Endothelial cell of umbilical vein (primary cell): ENCODE measurements around the gene XYLT1. TPM values are rescaled to one million over a fixed set of nuclear protein-coding genes. Genes with fewer than 3 reads are reported as not detected.

Experiments used
- BruUV-seq: library from RNA; stranded (reverse); fragments of 400-500 nt; replicated peaks from 2 replicates; lab custom pipeline; 2021; lab: Mats Ljungman, UMichigan
- CTCF ChIA-PET: fragments of 300-600, 350-600 bp; sonication (Branson Sonifier 250); formaldehyde crosslinking; loops from one replicate; lab custom pipeline; 2021; ENCODE audit warnings: antibody characterized with exemption, inconsistent platforms; lab: Charles Lee
- POLR2A ChIA-PET: fragments of 300-600, 350-600 bp; sonication (Branson Sonifier 250); formaldehyde crosslinking; loops from one replicate; lab custom pipeline; 2021; ENCODE audit warnings: antibody characterized with exemption, inconsistent platforms; lab: Charles Lee
- DNase-seq: peaks from one replicate; pipeline ENCODE4 v3.0.0-alpha.2; 2011; ENCODE audit warnings: low read depth, low spot score
- FAIRE-seq: peaks from 2 replicates; lab custom pipeline; 2011; peaks lifted over from hg19 to GRCh38; lab: Jason Lieb, UNC
- H2AFZ ChIP-seq: 2 replicates; pipeline ENCODE4 v1.6.0; 2012; ENCODE audit warnings: low read depth, low read length, control low read depth, inconsistent platforms
- H3K27ac ChIP-seq: 2 replicates; pipeline ENCODE4 v1.5.1; 2011; ENCODE audit warnings: low read depth, mild to moderate bottlenecking, control low read depth, low read length, moderate library complexity; ENCODE audit not compliant: insufficient read depth
- H3K27me3 ChIP-seq, 2 experiments: 2 replicates each; pipeline versions ENCODE4 v1.6.0 to v1.6.1; 2011; ENCODE audit warnings: low read length in 2 of 2, mixed read lengths in 1 of 2; ENCODE audit not compliant: control insufficient read depth in 2 of 2, insufficient read depth in 2 of 2
- H3K36me3 ChIP-seq, 2 experiments: 2 replicates in 1 of 2; 3 replicates in 1 of 2; pipeline ENCODE4 v1.5.1; 2011; ENCODE audit warnings: low read length in 2 of 2, mild to moderate bottlenecking in 1 of 2, moderate library complexity in 1 of 2; ENCODE audit not compliant: control insufficient read depth in 2 of 2, insufficient read depth in 2 of 2; ENCODE audit errors: extremely low read depth in 1 of 2
- H3K4me1 ChIP-seq: 3 replicates; pipeline ENCODE4 v1.5.1; 2011; ENCODE audit warnings: mild to moderate bottlenecking, low read length; ENCODE audit not compliant: control insufficient read depth, insufficient read depth; ENCODE audit errors: extremely low read depth
- H3K4me2 ChIP-seq: 2 replicates; pipeline ENCODE4 v1.6.1; 2011; ENCODE audit warnings: low read length, control low read depth, mixed read lengths; ENCODE audit not compliant: insufficient read depth
- H3K4me3 ChIP-seq, 3 experiments: fragments of 200-600 bp in 1 of 3; sonication (generic), shearing (Covaris generic) in 1 of 3; replicated peaks in 1 of 3; 2 replicates each; pipeline ENCODE4 v1.5.1; 2011 to 2016; ENCODE audit warnings: control low read depth in 3 of 3, low read length in 3 of 3, mild to moderate bottlenecking in 2 of 3, inconsistent platforms in 1 of 3, low read depth in 1 of 3, moderate library complexity in 1 of 3; ENCODE audit not compliant: insufficient read depth in 1 of 3
- H3K79me2 ChIP-seq: 2 replicates; pipeline ENCODE4 v1.6.0; 2012; ENCODE audit warnings: low read length, inconsistent platforms; ENCODE audit not compliant: control insufficient read depth, insufficient read depth
- H3K9ac ChIP-seq: replicated peaks from 2 replicates; pipeline ENCODE3; 2011; ENCODE audit warnings: low read length, control low read depth; ENCODE audit not compliant: insufficient read depth; ENCODE audit errors: extremely low read depth
- H3K9me1 ChIP-seq: replicated peaks from 3 replicates; pipeline ENCODE4 v1.6.0; 2011; ENCODE audit warnings: mild to moderate bottlenecking, low read length; ENCODE audit not compliant: control insufficient read depth, insufficient read depth; ENCODE audit errors: extremely low read depth
- H3K9me3 ChIP-seq: replicated peaks from 2 replicates; pipeline ENCODE4 v1.5.1; 2012; ENCODE audit warnings: low read length, inconsistent platforms; ENCODE audit not compliant: control insufficient read depth, insufficient read depth
- H4K20me1 ChIP-seq: replicated peaks from 2 replicates; pipeline ENCODE3; 2011; ENCODE audit warnings: mild to moderate bottlenecking, low read length; ENCODE audit not compliant: control insufficient read depth, insufficient read depth; ENCODE audit errors: extremely low read depth
- CTCF ChIP-seq, 2 donors: IDR thresholded peaks; 1 replicate in 1 of 2; 2 replicates in 1 of 2; pipeline ENCODE4 v1.5.1; 2011; ENCODE audit warnings: low read length in 2 of 2, mild to moderate bottlenecking in 2 of 2, moderate library complexity in 2 of 2, control low read depth in 1 of 2, inconsistent platforms in 1 of 2, low read depth in 1 of 2; ENCODE audit not compliant: insufficient read depth in 1 of 2; ENCODE audit errors: extremely low read depth in 1 of 2
- EZH2 ChIP-seq: IDR thresholded peaks from 2 replicates; pipeline ENCODE4 v1.6.1; 2012; ENCODE audit warnings: borderline replicate concordance, low read depth, mild to moderate bottlenecking, moderate library complexity, low read length, inconsistent platforms; ENCODE audit not compliant: severe bottlenecking
- FOS ChIP-seq: IDR thresholded peaks from 2 replicates; pipeline ENCODE4 v1.6.1; 2011; ENCODE audit warnings: mild to moderate bottlenecking, low read length, moderate library complexity, borderline replicate concordance; ENCODE audit not compliant: insufficient read depth
- GATA2 ChIP-seq: IDR thresholded peaks from 2 replicates; pipeline ENCODE4 v1.7.0; 2011; ENCODE audit warnings: low read depth, mild to moderate bottlenecking, moderate library complexity, mixed read lengths, low read length; ENCODE audit not compliant: insufficient read length, insufficient read depth
- JUN ChIP-seq: IDR thresholded peaks from 2 replicates; pipeline ENCODE4 v1.6.1; 2011; ENCODE audit warnings: borderline replicate concordance, low read depth; ENCODE audit not compliant: insufficient read length, insufficient read depth
- MAX ChIP-seq: IDR thresholded peaks from 2 replicates; pipeline ENCODE4 v1.6.1; 2011; ENCODE audit not compliant: insufficient read depth, insufficient read length
- MYC ChIP-seq: IDR thresholded peaks from one replicate; pipeline ENCODE4 v1.6.1; 2011; ENCODE audit warnings: mild to moderate bottlenecking, low read depth, low read length
- POLR2A ChIP-seq: IDR thresholded peaks from 2 replicates; pipeline ENCODE4 v1.6.1; 2012; ENCODE audit warnings: low read depth, mild to moderate bottlenecking, control low read depth, low read length
- POLR2AphosphoS5 ChIP-seq: IDR thresholded peaks from 2 replicates; pipeline ENCODE4 v1.6.1; 2012; ENCODE audit warnings: low read depth, mild to moderate bottlenecking, control low read depth, low read length, moderate library complexity; ENCODE audit not compliant: insufficient read depth
- dilution Hi-C: fragments of 300-500 bp; cut with MboI; formaldehyde crosslinking; loops from one replicate; pipeline ENCODE4 v1.15.0; 2019; ENCODE audit warnings: low sequenced_read_pairs; ENCODE audit not compliant: extremely low pct_ligation_motif_present
- intact Hi-C: fragments of 100-400 bp; cut with micrococcal nuclease; formaldehyde crosslinking; loops from one replicate; pipeline ENCODE4 v1.10.0; 2022
- polyA plus RNA-seq, 4 experiments: library from polyadenylated mRNA; depleted of rRNA in 3 of 4; stranded (reverse) in 3 of 4; unstranded in 1 of 4; fragments of >200 nt; gene quantifications; 2 replicates each; pipeline versions ENCODE4 v1.2.1 to v1.2.3, GENCODE V29; 2011 to 2012; ENCODE audit warnings: missing spikeins in 1 of 4
- total RNA-seq: library from RNA; stranded (reverse); gene quantifications from 2 replicates; pipeline ENCODE4 v1.2.3, GENCODE V29; 2021

Gene XYLT1
- total and polyA plus RNA-seq, 2 donors (not counting 3 experiments of a cell fraction or from before 2014, with no cell fraction given), result 0.63 to 2.9 TPM

GRCh38 chr16:17204206-17204605 is 266.6 kb downstream of the XYLT1 start:
- POLR2A ChIA-PET, result no interaction called here
- Histone ChIP-seq H3K9me1 (no peaks in the 10 kb centered on the region), H3K4me3 (no peak overlapping the region), H3K36me3 (no peaks in the 10 kb centered on the region), H3K9ac (no peak overlapping the region), H3K27me3 (no peaks in the 10 kb centered on the region), H4K20me1 (no peaks in the 10 kb centered on the region), H3K4me2 (no peak overlapping the region), H3K27ac (no peak overlapping the region), H2AFZ (no peak overlapping the region), H3K79me2 (no peaks in the 10 kb centered on the region), H3K9me3 (no peaks in the 10 kb centered on the region), H3K4me1 (no peaks in the 10 kb centered on the region)
- intact Hi-C loops (no loop called here), dilution Hi-C loops (no loop called here)
- DNase-seq (no peak), FAIRE-seq (no peak)
- CTCF ChIA-PET, result no interaction called here
- TF ChIP-seq POLR2AphosphoS5 (no peak), EZH2 (no peak), GATA2 (no peak), FOS (no peak), MYC (no peak), CTCF (IDR thresholded peaks at IDR 0.05; ENCODE audit: extremely low read depth in 1 of 2, insufficient read depth in 1 of 2, low read depth in 1 of 2, low read length in 2 of 2) (no peak), POLR2A (no peak), MAX (no peak), JUN (no peak)
- no TSS peak for BruUV-seq
